Activated CD8-positive, alpha-beta T cell treated with anti-CD3 and anti-CD28 coated beads, Interleukin-2, amount 10 ng/mL, durations not matched to agents 7 days and 5 days (primary cell): ENCODE measurements around the gene CAPN2. TPM values are rescaled to one million over a fixed set of nuclear protein-coding genes. Genes with fewer than 3 reads are reported as not detected.

Source experiments
- ATAC-seq: fragments of 150-1000 bp; cut with Tn5 transposase; one replicate; pipeline ENCODE4 v1.10.0; 2021; ENCODE audit warnings: moderate library complexity
- CTCF ChIA-PET: fragments of 350-600 bp; sonication (Branson Sonifier 250); formaldehyde crosslinking; loops from one replicate; lab custom pipeline; 2021; ENCODE audit warnings: antibody characterized with exemption; lab: Charles Lee
- POLR2A ChIA-PET: fragments of 350-600 bp; sonication (Branson Sonifier 250); formaldehyde crosslinking; loops from one replicate; lab custom pipeline; 2021; ENCODE audit warnings: antibody characterized with exemption; lab: Charles Lee
- DNase-seq: peaks from one replicate; pipeline ENCODE4 v3.0.0-alpha.2; 2020
- H3K27ac Mint-ChIP-seq: one replicate; pipeline ENCODE4 v1.8.0; 2021; ENCODE audit warnings: mild to moderate bottlenecking, mixed read lengths
- H3K27me3 Mint-ChIP-seq: one replicate; pipeline ENCODE4 v1.8.0; 2021; ENCODE audit warnings: low read depth, mixed read lengths
- H3K36me3 Mint-ChIP-seq: one replicate; pipeline ENCODE4 v1.8.0; 2021; ENCODE audit warnings: low read depth, mixed read lengths
- H3K4me1 Mint-ChIP-seq: one replicate; pipeline ENCODE4 v1.8.0; 2021; ENCODE audit warnings: low read depth, mixed read lengths
- H3K4me3 Mint-ChIP-seq: one replicate; pipeline ENCODE4 v1.8.0; 2021; ENCODE audit warnings: mild to moderate bottlenecking, mixed read lengths
- H3K9me3 Mint-ChIP-seq: one replicate; pipeline ENCODE4 v1.8.0; 2022; ENCODE audit warnings: mixed read lengths; ENCODE audit not compliant: insufficient read depth
- total RNA-seq, 2 experiments: library from RNA; stranded (reverse); gene quantifications; one replicate each; pipeline ENCODE4 v1.2.3, GENCODE V29; 2021

The CAPN2 gene
- total RNA-seq, 2 experiments from 2014 or later, result 176 to 178 TPM

- H3K4me1 Mint-ChIP-seq, result peaks cover 18% of the 10 kb centered on the region
- no peak overlapping the region for H3K27ac Mint-ChIP-seq
- H3K27me3 Mint-ChIP-seq, result peaks cover 3% of the 10 kb centered on the region
- H3K4me3 Mint-ChIP-seq, result no peak overlapping the region
- ATAC-seq, result no peak
- H3K9me3 Mint-ChIP-seq, result no peaks in the 10 kb centered on the region
- H3K36me3 Mint-ChIP-seq, result no peaks in the 10 kb centered on the region
- ChIA-PET CTCF (interaction anchor here (1.8 to 5.7 kb wide), 2 partner anchors 9 to 44 kb away, joined by 9 to 37 read pairs; no protein-coding TSS in a partner anchor), POLR2A (no interaction called here)
- DNase-seq, result no peak
These were observed 7.1 kb upstream of the CAPN2 start for GRCh38 chr1:223704921-223705878.

- CTCF ChIA-PET, result interaction anchor here (1.8 to 5.7 kb wide), 4 partner anchors 8 to 43 kb away, joined by 9 to 37 read pairs (median 13); no protein-coding TSS in a partner anchor
- Mint-ChIP-seq H3K27me3 (peaks cover 3% of the 10 kb centered on the region), H3K4me1 (peaks cover 24% of the 10 kb centered on the region), H3K9me3 (no peaks in the 10 kb centered on the region), H3K27ac (no peak overlapping the region), H3K4me3 (no peak overlapping the region), H3K36me3 (no peaks in the 10 kb centered on the region)
- POLR2A ChIA-PET, result interaction anchor here (1.0 kb wide), 1 partner anchor 10 kb away, joined by 5 read pairs; no protein-coding TSS in a partner anchor
- DNase-seq, result no peak
- ATAC-seq, result no peak
These were observed 6.0 kb upstream of the CAPN2 start for GRCh38 chr1:223706077-223706973.

- peaks cover 24% of the 10 kb centered on the region for H3K4me1 Mint-ChIP-seq
- no peak for DNase-seq
- H3K4me3 Mint-ChIP-seq, result no peak overlapping the region
- H3K27ac Mint-ChIP-seq, result no peak overlapping the region
- no peaks in the 10 kb centered on the region for H3K36me3 Mint-ChIP-seq
- ChIA-PET CTCF (interaction anchor here (2.0 to 5.7 kb wide), 4 partner anchors 9 to 42 kb away, joined by 5 to 37 read pairs (median 13); no protein-coding TSS in a partner anchor), POLR2A (interaction anchor here (1.0 to 1.4 kb wide), 2 partner anchors 9 kb away, joined by 5 to 6 read pairs; no protein-coding TSS in a partner anchor)
- no peak for ATAC-seq
- peaks cover 3% of the 10 kb centered on the region for H3K27me3 Mint-ChIP-seq
- H3K9me3 Mint-ChIP-seq, result no peaks in the 10 kb centered on the region
These were observed 4.9 kb upstream of the CAPN2 start for GRCh38 chr1:223707256-223708000.

- peaks cover under 1% of the 10 kb centered on the region for H3K36me3 Mint-ChIP-seq
- H3K4me3 Mint-ChIP-seq, result no peak overlapping the region
- no peak overlapping the region for H3K27ac Mint-ChIP-seq
- H3K4me1 Mint-ChIP-seq, result peaks cover 24% of the 10 kb centered on the region
- ATAC-seq (no peak), DNase-seq (no peak)
- ChIA-PET CTCF (interaction anchor here (2.0 to 5.7 kb wide), 4 partner anchors 9 to 41 kb away, joined by 5 to 37 read pairs (median 13); no protein-coding TSS in a partner anchor), POLR2A (interaction anchor here (1.4 kb wide), 1 partner anchor 9 kb away, joined by 6 read pairs; no protein-coding TSS in a partner anchor)
- H3K27me3 Mint-ChIP-seq, result peaks cover 3% of the 10 kb centered on the region
- H3K9me3 Mint-ChIP-seq, result no peaks in the 10 kb centered on the region
These were observed 4.4 kb upstream of the CAPN2 start for GRCh38 chr1:223708001-223708359.

GRCh38 chr1:223708651-223709268 lies 3.6 kb upstream of the CAPN2 start:
- ATAC-seq (no peak), DNase-seq (no peak)
- POLR2A ChIA-PET, result interaction anchor here (1.4 kb wide), 1 partner anchor 8 kb away, joined by 6 read pairs; no protein-coding TSS in a partner anchor
- peaks cover 3% of the 10 kb centered on the region for H3K27me3 Mint-ChIP-seq
- H3K27ac Mint-ChIP-seq, result peak overlapping the region; percentile 16
- CTCF ChIA-PET, result interaction anchor here (0.7 to 5.7 kb wide), 5 partner anchors 10 to 40 kb away, joined by 3 to 37 read pairs (median 10); no protein-coding TSS in a partner anchor
- H3K9me3 Mint-ChIP-seq, result no peaks in the 10 kb centered on the region
- peaks cover 27% of the 10 kb centered on the region for H3K4me1 Mint-ChIP-seq
- H3K36me3 Mint-ChIP-seq, result peaks cover 7% of the 10 kb centered on the region
- H3K4me3 Mint-ChIP-seq, result no peak overlapping the region

GRCh38 chr1:223709598-223709997 lies 2.7 kb upstream of the CAPN2 start:
- POLR2A ChIA-PET, result no interaction called here
- DNase-seq, result no peak
- CTCF ChIA-PET, result interaction anchor here (2.7 to 5.7 kb wide), 4 partner anchors 11 to 40 kb away, joined by 12 to 56 read pairs (median 29); no protein-coding TSS in a partner anchor
- Mint-ChIP-seq H3K4me3 (no peak overlapping the region), H3K9me3 (no peaks in the 10 kb centered on the region), H3K36me3 (peaks cover 14% of the 10 kb centered on the region), H3K4me1 (peaks cover 33% of the 10 kb centered on the region), H3K27me3 (peaks cover 3% of the 10 kb centered on the region), H3K27ac (no peak overlapping the region)
- ATAC-seq, result no peak

GRCh38 chr1:223710179-223711133 lies 1.9 kb upstream of the CAPN2 start:
- Mint-ChIP-seq H3K36me3 (peaks cover 22% of the 10 kb centered on the region), H3K9me3 (no peaks in the 10 kb centered on the region), H3K4me3 (no peak overlapping the region), H3K4me1 (peaks cover 35% of the 10 kb centered on the region), H3K27ac (no peak overlapping the region), H3K27me3 (no peaks in the 10 kb centered on the region)
- DNase-seq, result no peak
- no peak for ATAC-seq
- CTCF ChIA-PET, result interaction anchor here (0.7 to 5.1 kb wide), 6 partner anchors 12 to 41 kb away, joined by 3 to 56 read pairs (median 8); no protein-coding TSS in a partner anchor
- POLR2A ChIA-PET, result no interaction called here

GRCh38 chr1:223711173-223711572 lies 1.2 kb upstream of the CAPN2 start:
- ATAC-seq, result no peak
- ChIA-PET CTCF (interaction anchor here (0.7 to 5.1 kb wide), 9 partner anchors 13 to 41 kb away, joined by 3 to 56 read pairs (median 6); no protein-coding TSS in a partner anchor), POLR2A (interaction anchor here (1.7 kb wide), 1 partner anchor 16 kb away, joined by 6 read pairs; no protein-coding TSS in a partner anchor)
- peak overlapping the region; percentile 68 for H3K4me3 Mint-ChIP-seq
- no peak overlapping the region for H3K27ac Mint-ChIP-seq
- DNase-seq, result no peak
- peaks cover 42% of the 10 kb centered on the region for H3K4me1 Mint-ChIP-seq
- peaks cover 25% of the 10 kb centered on the region for H3K36me3 Mint-ChIP-seq
- no peaks in the 10 kb centered on the region for H3K9me3 Mint-ChIP-seq
- H3K27me3 Mint-ChIP-seq, result no peaks in the 10 kb centered on the region

- no peak for DNase-seq
- Mint-ChIP-seq H3K9me3 (no peaks in the 10 kb centered on the region), H3K27me3 (no peaks in the 10 kb centered on the region), H3K4me3 (peak overlapping the region; percentile 68), H3K36me3 (peaks cover 30% of the 10 kb centered on the region), H3K27ac (peak overlapping the region; percentile 69), H3K4me1 (peaks cover 48% of the 10 kb centered on the region)
- ChIA-PET POLR2A (interaction anchor here (1.3 to 2.1 kb wide), 4 partner anchors 13 to 134 kb away, joined by 3 to 7 read pairs (median 6); partner anchors contain the start of gene TP53BP2), CTCF (interaction anchor here (0.9 to 5.1 kb wide), 10 partner anchors 12 to 41 kb away, joined by 3 to 56 read pairs (median 6); no protein-coding TSS in a partner anchor)
- ATAC-seq, result no peak
These were observed 569 bp upstream of the CAPN2 start for GRCh38 chr1:223711747-223712193.
